HCT116 (cell line): ENCODE data around the gene SLC10A7.

Experiments used
- EGR1 ChIP-seq: IDR thresholded peaks from 2 replicates; pipeline ENCODE4 v1.6.1; 2012; ENCODE audit warnings: low read depth
- EZH2 ChIP-seq: fragments of 200-600 bp; sonication (generic); IDR thresholded peaks from 2 replicates; pipeline ENCODE4 v1.6.1; 2017; ENCODE audit warnings: antibody characterized with exemption, mixed run types
- EZH2phosphoT487 ChIP-seq: fragments of 200-600 bp; IDR thresholded peaks from 2 replicates; pipeline ENCODE4 v1.6.1; 2018; ENCODE audit warnings: antibody characterized with exemption, borderline replicate concordance
- JUND ChIP-seq: IDR thresholded peaks from 2 replicates; pipeline ENCODE4 v1.6.1; 2012
- POLR2A ChIP-seq: IDR thresholded peaks from 2 replicates; pipeline ENCODE4 v1.7.0; 2011; ENCODE audit warnings: borderline replicate concordance; ENCODE audit not compliant: insufficient read depth, insufficient read length; ENCODE audit errors: extremely low read depth
- RAD21 ChIP-seq: IDR thresholded peaks from 2 replicates; pipeline ENCODE4 v1.6.1; 2012; ENCODE audit warnings: low read depth, mild to moderate bottlenecking
- SP1 ChIP-seq: IDR thresholded peaks from 2 replicates; pipeline ENCODE4 v1.6.1; 2012; ENCODE audit warnings: low read depth
- TCF7L2 ChIP-seq: IDR thresholded peaks from 2 replicates; pipeline ENCODE4 v1.7.0; 2011; ENCODE audit warnings: borderline replicate concordance, inconsistent platforms; ENCODE audit not compliant: insufficient read depth, insufficient read length; ENCODE audit errors: extremely low read depth
- YY1 ChIP-seq: IDR thresholded peaks from 2 replicates; pipeline ENCODE4 v1.6.1; 2011; ENCODE audit warnings: low read length, low read depth, moderate library complexity, mild to moderate bottlenecking; ENCODE audit not compliant: insufficient replicate concordance; ENCODE audit errors: extremely low read depth
- ZBTB33 ChIP-seq: IDR thresholded peaks from 2 replicates; pipeline ENCODE4 v1.6.1; 2011; ENCODE audit warnings: mild to moderate bottlenecking, low read length, moderate library complexity; ENCODE audit not compliant: insufficient replicate concordance; ENCODE audit errors: extremely low read depth
- ZNF274 ChIP-seq: fragments of 200-500 bp; sonication (Bioruptor generic); IDR thresholded peaks from 2 replicates; pipeline ENCODE4 v1.6.1; 2014; ENCODE audit warnings: mild to moderate bottlenecking, low read depth, low read length, inconsistent platforms
- TF ChIP-seq, protein P1 (sequence below), 3 experiments: fragments of 200-600 bp in 1 of 3; sonication (generic) in 1 of 3; IDR thresholded peaks in 2 of 3; conservative IDR thresholded peaks in 1 of 3; 2 replicates each; pipeline ENCODE4 v1.5.1; 2012 to 2017; ENCODE audit warnings: low read depth in 2 of 3, low read length in 2 of 3, antibody characterized with exemption in 1 of 3, borderline replicate concordance in 1 of 3, control low read depth in 1 of 3, mild to moderate bottlenecking in 1 of 3, mixed read lengths in 1 of 3, mixed run types in 1 of 3, moderate library complexity in 1 of 3; ENCODE audit not compliant: insufficient read depth in 1 of 3
- TF ChIP-seq, protein P2 (sequence below): IDR thresholded peaks from 2 replicates; pipeline ENCODE4 v1.6.1; 2012

DNA sequence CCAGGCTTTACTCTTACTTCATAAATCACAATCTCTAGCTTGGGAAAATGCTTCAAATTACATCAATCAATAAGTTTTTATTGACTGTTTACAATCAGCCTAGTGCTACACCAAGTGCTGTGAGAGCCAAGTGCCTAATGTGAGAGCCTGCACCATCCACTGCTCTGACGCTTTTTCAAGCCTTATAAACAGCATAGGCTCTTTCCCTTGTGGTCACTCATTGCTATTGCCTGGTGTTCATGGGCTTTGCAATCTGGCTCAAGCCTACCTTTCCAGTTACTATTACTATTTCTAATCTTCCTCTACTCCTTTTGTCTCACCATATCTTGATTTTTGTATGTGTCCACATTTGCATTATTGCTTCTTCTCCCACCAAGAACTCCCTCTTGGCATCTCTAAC lies 230.4 kb downstream of the SLC10A7 start:
- TF ChIP-seq EZH2 (no peak), TCF7L2 (no peak), EZH2phosphoT487 (no peak), JUND (no peak), SP1 (no peak), EGR1 (no peak), YY1 (no peak), POLR2A (no peak), ZNF274 (no peak), RAD21 (no peak), ZBTB33 (no peak)
- TF ChIP-seq, protein P1, sequence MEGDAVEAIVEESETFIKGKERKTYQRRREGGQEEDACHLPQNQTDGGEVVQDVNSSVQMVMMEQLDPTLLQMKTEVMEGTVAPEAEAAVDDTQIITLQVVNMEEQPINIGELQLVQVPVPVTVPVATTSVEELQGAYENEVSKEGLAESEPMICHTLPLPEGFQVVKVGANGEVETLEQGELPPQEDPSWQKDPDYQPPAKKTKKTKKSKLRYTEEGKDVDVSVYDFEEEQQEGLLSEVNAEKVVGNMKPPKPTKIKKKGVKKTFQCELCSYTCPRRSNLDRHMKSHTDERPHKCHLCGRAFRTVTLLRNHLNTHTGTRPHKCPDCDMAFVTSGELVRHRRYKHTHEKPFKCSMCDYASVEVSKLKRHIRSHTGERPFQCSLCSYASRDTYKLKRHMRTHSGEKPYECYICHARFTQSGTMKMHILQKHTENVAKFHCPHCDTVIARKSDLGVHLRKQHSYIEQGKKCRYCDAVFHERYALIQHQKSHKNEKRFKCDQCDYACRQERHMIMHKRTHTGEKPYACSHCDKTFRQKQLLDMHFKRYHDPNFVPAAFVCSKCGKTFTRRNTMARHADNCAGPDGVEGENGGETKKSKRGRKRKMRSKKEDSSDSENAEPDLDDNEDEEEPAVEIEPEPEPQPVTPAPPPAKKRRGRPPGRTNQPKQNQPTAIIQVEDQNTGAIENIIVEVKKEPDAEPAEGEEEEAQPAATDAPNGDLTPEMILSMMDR (IDR thresholded peaks at IDR 0.05 in 2 of 3, conservative IDR thresholded peaks at IDR 0.05 in 1 of 3; ENCODE audit: borderline replicate concordance in 1 of 3, insufficient read depth in 1 of 3, low read depth in 2 of 3, low read length in 2 of 3) = peak in 2 of 3 experiments; percentile 16 to 24; a peak in 1 of 6 replicates
- TF ChIP-seq, protein P2, sequence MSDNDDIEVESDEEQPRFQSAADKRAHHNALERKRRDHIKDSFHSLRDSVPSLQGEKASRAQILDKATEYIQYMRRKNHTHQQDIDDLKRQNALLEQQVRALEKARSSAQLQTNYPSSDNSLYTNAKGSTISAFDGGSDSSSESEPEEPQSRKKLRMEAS = no peak
